Measurements from ENCODE around the gene CCR4.
"Not testable (repeated sequence)": the region's sequence is repeated elsewhere in the genome, so short reads cannot be mapped to it uniquely, and the experiment has no call there.

CCR4 gene

DNA sequence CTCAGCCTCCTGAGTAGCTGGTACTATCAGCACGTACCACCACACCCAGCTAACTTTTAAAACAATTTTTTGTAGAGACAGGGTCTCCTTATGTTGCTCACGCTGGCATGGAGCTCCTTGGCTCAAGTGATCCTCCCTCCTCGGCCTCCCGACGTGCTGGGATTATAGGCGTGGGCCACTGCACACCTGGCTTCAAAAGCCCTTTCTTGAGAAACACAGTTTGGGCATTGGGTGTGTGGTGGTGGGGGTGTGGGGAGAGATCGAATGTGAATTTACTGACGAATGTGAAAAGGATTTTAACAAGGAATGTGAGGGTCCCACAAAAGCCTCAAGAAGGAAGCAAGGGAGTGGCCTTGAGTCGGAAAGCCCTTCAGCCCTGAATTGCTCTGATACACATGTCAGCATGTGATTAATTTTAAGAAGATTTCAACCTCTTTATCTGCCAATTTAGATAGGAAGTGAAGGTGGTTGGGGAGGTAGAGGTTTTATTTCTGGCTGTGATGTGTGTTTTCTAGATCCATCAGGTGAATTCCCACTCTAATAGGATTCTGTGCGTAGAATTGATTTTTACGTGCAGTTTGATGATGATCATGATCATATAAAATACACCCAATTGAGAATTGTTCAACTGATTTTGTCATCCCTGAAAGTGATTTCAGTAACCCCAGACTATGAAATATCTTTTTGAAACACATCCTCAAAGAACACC is 1.1 kb downstream of the CCR4 start:
- DNase-seq, result no peak

DNA sequence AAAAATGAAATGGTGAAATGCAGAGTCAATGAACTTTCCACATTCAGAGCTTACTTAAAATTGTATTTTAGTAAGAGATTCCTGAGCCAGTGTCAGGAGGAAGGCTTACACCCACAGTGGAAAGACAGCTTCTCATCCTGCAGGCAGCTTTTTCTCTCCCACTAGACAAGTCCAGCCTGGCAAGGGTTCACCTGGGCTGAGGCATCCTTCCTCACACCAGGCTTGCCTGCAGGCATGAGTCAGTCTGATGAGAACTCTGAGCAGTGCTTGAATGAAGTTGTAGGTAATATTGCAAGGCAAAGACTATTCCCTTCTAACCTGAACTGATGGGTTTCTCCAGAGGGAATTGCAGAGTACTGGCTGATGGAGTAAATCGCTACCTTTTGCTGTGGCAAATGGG is 3.1 kb downstream of the CCR4 start:
- DNase-seq, result no peak

- DNase-seq, result no peak
These were observed 5.5 kb downstream of the CCR4 start for GRCh38 chr3:32956750-32957570.

DNA sequence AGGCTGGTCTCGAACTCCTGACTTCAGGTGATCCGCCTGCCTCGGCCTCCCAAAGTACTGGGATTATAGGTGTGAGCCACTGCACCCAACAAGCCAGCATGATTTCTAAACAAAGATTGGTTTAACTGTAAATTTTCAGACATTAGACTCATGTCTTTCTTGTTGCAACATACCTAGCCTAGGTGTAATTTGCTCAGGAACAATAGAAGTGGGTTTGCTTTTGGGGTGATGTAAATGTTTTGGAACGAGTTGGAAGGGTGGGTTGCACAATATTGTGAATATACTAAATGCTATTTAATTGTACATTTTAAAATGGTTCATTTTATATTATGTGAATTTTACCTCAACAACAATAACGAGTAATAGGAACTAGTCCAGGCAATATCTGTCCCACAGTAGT is 7.1 kb downstream of the CCR4 start:
- no peak for DNase-seq

DNA sequence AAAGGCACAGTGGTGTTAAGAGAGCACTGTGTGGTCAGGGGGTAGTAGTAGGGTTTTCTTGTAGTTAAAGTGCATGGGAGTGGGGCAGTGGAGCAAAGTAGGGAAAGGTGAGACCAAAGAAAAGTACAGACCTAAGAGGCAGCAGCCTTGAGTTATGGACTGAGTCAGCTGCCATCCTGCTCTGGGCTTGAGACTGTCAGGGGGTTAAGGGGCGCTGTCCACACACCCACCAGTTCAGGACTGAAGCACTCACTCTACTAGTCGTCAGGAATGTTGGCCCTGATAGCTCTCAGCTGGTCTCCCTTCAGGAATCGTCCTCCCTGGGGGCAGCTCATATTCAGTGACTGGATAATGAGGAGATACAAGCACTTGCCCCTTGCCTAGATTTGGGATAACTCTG is 7.9 kb downstream of the CCR4 start:
- no peak for DNase-seq

GRCh38 chr3:32960404-32961170 is 9.1 kb downstream of the CCR4 start:
- DNase-seq, result no peak

DNA sequence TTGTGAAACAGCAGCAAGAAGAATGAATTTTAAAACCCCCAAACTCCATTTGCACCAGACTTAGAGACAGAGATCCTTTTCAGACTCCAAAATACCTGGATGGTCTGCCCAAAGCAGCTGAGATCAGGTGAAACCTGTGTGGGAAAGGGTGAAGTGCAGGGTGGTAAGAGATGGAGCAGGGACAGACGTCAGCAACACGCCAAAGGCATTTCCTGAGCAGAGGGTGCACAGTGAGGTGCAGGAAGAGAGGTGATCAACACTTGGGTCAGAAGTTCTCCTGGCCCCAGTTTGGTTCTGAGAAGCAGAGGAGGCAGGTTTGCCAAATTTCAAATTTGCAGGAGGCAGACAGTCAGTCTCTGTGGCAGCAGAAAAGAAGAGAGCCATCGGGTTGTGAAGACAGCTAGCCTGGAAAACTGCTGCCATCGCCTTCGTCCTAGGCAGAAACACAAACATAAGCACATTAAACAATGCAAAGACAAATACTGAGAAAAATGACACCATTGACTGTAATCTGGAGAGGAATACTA is 9.8 kb downstream of the CCR4 start:
- no peak for DNase-seq

- DNase-seq, result no peak
These were observed 12.4 kb downstream of the CCR4 start for GRCh38 chr3:32963871-32964270.

DNA sequence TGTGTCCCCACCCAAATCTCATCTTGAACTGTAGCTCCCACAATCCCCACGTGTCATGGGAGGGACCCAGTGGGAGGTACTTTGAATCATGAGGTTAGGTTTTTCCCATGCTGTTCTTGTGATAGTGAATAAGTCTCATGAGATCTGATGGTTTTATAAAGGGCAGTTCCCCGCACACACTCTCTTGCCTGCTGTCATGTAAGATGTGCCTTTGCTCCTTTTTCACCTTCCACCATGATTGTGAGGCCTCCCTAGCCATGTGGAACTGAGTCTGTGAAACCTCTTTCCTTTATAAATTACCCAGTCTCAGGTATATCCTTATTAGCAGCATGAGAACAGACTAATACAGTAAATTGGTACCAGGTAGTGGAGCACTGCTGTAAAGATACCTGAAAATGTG is 13.3 kb downstream of the CCR4 start:
- not testable (repeated sequence) for DNase-seq

- not testable (repeated sequence) for DNase-seq
These were observed 14.3 kb downstream of the CCR4 start for GRCh38 chr3:32965617-32966213.

DNA sequence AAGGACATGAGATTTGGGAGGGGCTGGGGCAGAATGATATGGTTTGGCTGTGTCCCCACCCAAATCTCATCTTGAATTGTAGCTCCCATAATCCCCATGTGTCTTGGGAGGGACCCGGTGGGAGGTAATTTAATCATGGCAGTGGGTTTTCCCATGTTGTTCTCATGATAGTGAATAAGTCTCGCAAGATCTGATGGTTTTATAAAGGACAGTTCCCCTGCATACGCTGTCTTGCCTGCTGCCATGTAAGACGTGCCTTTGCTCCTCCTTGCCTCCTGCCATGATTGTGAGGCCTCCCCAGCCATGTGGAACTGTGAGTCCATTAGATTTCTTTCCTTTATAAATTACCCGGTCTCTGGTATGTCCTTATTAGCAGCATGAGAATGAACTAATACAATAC is 15.2 kb downstream of the CCR4 start:
- DNase-seq, result not testable (repeated sequence)

- DNase-seq, result no peak
These were observed 16.9 kb downstream of the CCR4 start for GRCh38 chr3:32968166-32968919.

- no peak for DNase-seq
These were observed 17.5 kb downstream of the CCR4 start for GRCh38 chr3:32968920-32969389.

GRCh38 chr3:32969656-32970055 is 18.2 kb downstream of the CCR4 start:
- DNase-seq, result no peak

DNA sequence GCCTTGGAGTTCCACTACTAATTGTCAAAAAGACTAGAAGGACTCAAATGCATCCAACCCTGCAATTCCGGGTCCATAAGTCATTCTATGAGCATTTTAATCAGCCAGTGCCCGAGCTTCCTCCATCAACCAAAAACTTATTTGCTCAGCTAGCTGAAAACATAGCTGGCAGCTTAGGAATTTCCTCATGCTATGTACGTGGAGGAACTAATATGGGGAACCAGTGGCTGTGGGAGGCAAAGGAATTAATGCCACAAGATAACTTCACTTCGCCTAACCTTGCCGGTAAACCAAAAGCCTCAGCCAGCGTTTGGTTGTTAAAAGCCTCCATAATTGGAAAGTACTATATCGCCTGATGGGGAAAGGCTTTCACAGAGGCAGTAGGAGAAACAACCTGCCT is 19.8 kb downstream of the CCR4 start:
- DNase-seq, result not testable (repeated sequence)

DNA sequence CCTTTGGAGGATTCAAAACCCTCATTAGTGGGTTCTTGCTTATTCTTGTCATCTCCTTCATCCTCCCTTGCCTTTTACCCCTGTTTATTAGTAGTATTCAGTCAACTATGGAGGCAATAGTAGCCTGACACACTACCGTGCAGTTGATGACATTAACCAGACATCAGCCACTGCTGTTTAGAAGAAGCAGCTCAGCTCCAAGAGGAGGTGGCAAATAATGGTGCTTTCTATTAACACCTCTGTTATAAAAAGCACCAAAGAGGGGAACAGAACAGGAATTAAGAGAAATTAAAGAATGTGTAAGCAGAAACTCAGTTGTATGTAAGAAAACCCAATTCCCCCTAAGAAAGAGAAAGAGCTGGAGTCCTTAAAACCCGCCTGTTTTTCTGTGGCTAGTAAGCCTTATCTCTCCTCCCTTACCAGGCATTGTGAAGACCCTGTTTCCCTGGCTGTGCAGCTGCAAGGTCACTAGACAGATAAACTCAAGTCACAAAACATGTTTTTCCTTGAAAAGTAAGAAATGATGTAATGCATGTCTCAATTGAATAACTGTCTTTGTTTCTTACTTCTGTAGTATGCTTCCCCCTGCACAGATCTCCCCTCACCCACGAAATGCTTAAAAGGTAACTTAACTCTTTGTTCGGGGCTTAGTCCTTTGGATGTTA is 21.2 kb downstream of the CCR4 start:
- no peak for DNase-seq

DNA sequence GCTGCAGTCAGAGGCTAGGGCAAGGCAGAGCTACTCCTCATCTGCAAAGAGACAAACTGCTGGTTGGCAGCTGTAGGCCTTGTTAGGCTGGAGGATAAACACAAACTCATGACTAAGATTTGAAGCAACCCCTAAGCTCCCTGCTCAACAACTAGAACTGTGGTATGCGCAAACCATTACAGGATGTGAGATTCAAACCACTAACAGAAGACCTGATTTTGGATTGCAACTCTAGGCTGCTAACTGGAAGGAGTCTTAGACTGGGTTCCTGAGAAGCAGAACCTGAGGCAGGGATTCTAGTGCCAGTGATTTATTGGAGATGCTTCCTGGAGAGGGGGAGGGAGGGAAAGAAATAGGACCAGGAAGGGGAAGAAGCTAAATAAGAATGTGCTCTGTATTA is 22.5 kb downstream of the CCR4 start:
- DNase-seq, result no peak

DNA sequence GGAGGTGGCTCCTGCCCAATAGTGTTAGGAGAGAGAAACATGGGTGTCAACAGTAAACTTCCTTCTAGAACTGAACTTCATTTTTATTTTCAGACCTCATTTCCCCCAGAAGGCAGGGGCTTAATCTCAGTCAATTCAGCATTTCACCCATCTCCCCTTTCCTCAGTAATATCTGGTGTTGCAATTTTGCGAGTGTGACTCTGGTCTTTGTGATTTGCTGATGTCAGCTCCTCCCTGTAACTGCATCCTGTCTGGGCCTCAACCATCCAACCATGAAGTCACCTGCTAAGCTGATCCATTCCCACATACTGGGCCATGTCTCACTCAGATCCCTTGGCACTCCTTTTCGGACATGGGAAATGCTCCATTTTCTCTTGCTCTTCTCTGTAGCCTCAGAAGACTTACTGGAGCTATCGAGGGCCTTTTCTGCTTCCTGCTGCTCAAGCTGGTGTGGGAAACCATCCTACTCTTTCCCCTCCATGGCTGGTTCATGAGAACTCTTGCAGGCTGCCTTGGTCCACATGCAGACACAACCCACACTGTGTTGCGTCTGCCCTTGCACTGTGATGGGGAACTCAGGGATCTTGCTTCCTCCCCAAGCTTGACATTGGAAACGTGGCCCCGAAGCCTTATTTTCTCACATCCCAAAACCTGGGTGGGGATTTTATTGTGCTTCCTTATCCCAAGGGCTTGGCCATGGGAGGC is 24.6 kb downstream of the CCR4 start:
- no peak for DNase-seq

- DNase-seq, result no peak
These were observed 26.4 kb downstream of the CCR4 start for GRCh38 chr3:32977861-32978260.

GRCh38 chr3:32978331-32978730 is 26.9 kb downstream of the CCR4 start:
- DNase-seq, result no peak

DNA sequence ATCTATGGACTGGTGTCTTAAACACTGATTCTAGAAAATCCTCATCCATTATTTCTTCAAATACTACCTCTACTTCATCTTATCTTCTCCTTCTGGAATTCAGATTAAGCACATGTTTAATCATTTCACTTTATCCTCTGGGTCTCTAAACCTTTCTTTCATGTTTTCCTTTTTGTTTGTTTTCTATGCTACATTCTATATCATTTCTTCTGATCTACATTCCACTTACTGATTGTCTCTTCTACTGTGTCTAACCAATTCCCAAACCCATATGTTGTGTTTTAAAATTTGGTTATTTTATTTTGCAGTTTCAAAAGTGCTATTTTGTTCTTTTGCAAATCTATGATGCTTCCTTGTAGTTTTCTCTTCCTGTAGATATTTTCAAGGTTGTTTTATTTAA is 31.7 kb downstream of the CCR4 start:
- no peak for DNase-seq
